Cardiac muscle cell (in vitro differentiated cells and primary cell): Measurements from ENCODE around the gene RIBC2. TPM values are rescaled to one million over a fixed set of nuclear protein-coding genes. Genes with fewer than 3 reads are reported as not detected.

Source experiments
- DNase-seq, 2 donors: peaks; one replicate each; pipeline versions ENCODE4 v3.0.0 to v3.0.0-alpha.2; 2010 to 2017; ENCODE audit warnings: low read depth in 1 of 2, low spot score in 1 of 2
- H3K27ac ChIP-seq: fragments of 200-600 bp; sonication (generic); 2 replicates; pipeline ENCODE4 v1.5.1; 2016
- H3K27me3 ChIP-seq: fragments of 200-600 bp; sonication (generic); 2 replicates; pipeline ENCODE4 v1.6.0; 2016; ENCODE audit warnings: control low read depth
- H3K36me3 ChIP-seq: fragments of 200-600 bp; sonication (generic); 2 replicates; pipeline ENCODE4 v1.5.1; 2016; ENCODE audit warnings: control low read depth
- H3K4me1 ChIP-seq: fragments of 200-600 bp; sonication (generic); 2 replicates; pipeline ENCODE4 v1.8.1; 2017; ENCODE audit warnings: low read depth, mild to moderate bottlenecking, mixed run types
- H3K4me3 ChIP-seq: fragments of 200-600 bp; sonication (generic); 2 replicates; pipeline ENCODE4 v1.5.1; 2016; ENCODE audit warnings: mild to moderate bottlenecking
- H3K9me3 ChIP-seq: fragments of 200-600 bp; sonication (generic); 2 replicates; pipeline ENCODE4 v1.5.1; 2017; ENCODE audit warnings: low read depth, mild to moderate bottlenecking, control low read depth
- polyA plus RNA-seq: library from polyadenylated mRNA; unstranded; fragments of >200 nt; fragmentation: Nextera tagmentation; extraction: Ambion mirVana; gene quantifications from 2 replicates; pipeline ENCODE4 v1.2.1, GENCODE V29; 2016
- total RNA-seq: library from RNA; depleted of rRNA; stranded (reverse); fragments of >200 nt; gene quantifications from 2 replicates; pipeline ENCODE4 v1.2.3, GENCODE V29; 2016
- TF ChIP-seq, protein P1 (sequence below): IDR thresholded peaks from 2 replicates; pipeline ENCODE4 v1.5.1; 2012; ENCODE audit warnings: low read depth, mild to moderate bottlenecking, low read length

The RIBC2 gene
- total and polyA plus RNA-seq, 2 experiments from 2014 or later = 0.35 to 0.60 TPM

DNA sequence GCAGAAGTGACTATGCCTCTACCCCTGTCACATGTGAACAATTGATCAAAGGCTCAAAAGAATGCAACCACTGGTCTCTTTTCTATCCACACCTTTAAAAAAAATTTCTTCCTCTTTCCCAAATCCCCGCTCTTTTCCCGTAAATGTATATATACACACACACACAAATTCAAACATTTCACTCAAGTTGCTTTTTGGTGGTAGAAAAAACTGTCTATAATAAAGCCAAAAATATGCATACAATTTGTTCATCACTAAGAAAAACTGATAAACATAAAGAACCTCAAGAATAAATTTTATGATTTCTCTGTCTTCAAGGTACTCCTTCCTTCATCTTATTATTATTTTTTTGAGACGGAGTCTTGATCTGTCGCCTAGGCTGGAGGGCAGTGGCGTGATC lies 5.7 kb upstream of the RIBC2 start:
- H3K27me3 ChIP-seq = peaks cover under 1% of the 10 kb centered on the region
- H3K9me3 ChIP-seq = no peaks in the 10 kb centered on the region
- H3K4me3 ChIP-seq = no peak overlapping the region
- DNase-seq = no peak
- no peaks in the 10 kb centered on the region for H3K4me1 ChIP-seq
- TF ChIP-seq, protein P1, sequence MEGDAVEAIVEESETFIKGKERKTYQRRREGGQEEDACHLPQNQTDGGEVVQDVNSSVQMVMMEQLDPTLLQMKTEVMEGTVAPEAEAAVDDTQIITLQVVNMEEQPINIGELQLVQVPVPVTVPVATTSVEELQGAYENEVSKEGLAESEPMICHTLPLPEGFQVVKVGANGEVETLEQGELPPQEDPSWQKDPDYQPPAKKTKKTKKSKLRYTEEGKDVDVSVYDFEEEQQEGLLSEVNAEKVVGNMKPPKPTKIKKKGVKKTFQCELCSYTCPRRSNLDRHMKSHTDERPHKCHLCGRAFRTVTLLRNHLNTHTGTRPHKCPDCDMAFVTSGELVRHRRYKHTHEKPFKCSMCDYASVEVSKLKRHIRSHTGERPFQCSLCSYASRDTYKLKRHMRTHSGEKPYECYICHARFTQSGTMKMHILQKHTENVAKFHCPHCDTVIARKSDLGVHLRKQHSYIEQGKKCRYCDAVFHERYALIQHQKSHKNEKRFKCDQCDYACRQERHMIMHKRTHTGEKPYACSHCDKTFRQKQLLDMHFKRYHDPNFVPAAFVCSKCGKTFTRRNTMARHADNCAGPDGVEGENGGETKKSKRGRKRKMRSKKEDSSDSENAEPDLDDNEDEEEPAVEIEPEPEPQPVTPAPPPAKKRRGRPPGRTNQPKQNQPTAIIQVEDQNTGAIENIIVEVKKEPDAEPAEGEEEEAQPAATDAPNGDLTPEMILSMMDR = no peak
- H3K36me3 ChIP-seq = no peaks in the 10 kb centered on the region
- H3K27ac ChIP-seq = no peak overlapping the region

DNA sequence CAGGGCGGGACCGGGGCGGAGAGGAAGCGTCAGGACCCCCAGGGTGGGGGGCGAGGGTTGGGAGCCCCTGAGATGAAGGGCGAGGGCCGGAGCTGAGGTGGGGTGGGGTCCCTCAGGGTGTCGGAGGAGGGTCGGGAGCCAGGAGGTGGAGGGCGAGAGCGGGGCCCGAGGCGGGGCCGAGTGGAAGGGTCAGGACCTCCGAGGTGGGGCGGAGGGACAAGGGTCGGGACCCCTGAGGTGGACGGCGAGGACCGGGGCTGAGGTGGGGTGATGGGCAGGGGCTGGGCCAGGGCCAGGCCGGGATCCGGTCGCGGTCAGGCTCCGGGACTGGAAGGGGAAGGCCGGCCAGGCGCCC lies 503 bp upstream of the RIBC2 start:
- no peak for DNase-seq
- H3K4me1 ChIP-seq = no peaks in the 10 kb centered on the region
- TF ChIP-seq, protein P1 = no peak
- no peak overlapping the region for H3K27ac ChIP-seq
- H3K27me3 ChIP-seq = peaks cover 14% of the 10 kb centered on the region
- H3K9me3 ChIP-seq = no peaks in the 10 kb centered on the region
- H3K4me3 ChIP-seq = no peak overlapping the region
- H3K36me3 ChIP-seq = no peaks in the 10 kb centered on the region

DNA sequence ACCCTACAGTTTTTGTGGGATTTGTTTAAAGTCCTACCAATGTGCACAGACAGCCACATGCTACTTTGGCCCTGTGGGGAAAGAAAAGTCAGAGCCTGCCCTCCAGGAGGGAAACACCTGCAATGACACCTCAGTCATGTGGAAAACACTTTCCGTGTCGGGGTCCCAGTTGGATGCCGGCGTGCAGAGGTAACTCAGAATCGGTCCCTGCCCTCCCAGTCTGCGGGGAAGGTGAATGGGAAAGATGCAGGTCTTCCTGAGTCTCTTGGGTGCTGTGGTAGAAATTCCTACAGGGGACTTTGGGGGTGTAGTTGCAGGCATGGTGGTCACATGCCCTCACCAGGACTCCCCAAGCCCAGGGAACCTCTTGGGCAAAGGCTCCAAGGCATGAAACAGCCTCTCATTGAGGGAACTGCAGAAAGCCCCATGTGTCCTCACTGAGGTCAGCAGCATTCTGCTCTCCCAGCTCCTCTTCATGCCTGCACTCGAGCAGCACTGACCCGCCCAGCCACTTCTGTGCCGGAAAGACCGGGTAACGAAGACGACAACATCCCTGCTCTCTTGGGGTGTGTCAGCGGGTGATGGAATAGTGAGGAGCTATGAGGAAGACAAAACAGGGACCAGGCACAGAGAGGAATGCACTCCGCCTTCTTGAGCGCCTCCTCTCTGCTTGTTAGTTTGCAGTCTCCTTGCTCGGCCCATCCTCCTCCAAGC lies 4.7 kb downstream of the RIBC2 start:
- Histone ChIP-seq H3K4me1 (no peaks in the 10 kb centered on the region), H3K4me3 (no peak overlapping the region), H3K36me3 (no peaks in the 10 kb centered on the region), H3K9me3 (no peaks in the 10 kb centered on the region), H3K27me3 (peaks cover 10% of the 10 kb centered on the region), H3K27ac (no peak overlapping the region)
- TF ChIP-seq, protein P1 = no peak
- DNase-seq = no peak

DNA sequence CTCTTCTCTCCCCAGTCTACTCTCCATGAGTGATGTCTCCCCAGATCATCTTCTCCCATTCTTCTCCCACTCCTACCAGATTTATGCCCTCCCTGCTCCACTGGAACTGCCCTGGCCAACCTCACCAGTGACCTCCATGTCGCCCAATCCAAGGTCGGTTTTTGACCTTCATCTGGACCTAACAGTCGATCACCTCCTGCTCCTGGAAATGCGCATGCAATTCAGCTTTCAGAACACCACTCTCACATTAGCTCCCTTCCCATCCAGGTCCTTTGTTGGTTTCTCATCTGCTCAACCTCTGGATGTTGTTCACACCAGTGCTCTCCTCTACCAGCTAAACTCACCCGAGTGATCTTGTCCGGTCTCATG lies 5.3 kb downstream of the RIBC2 start:
- H3K9me3 ChIP-seq = no peaks in the 10 kb centered on the region
- TF ChIP-seq, protein P1 = no peak
- H3K4me3 ChIP-seq = no peak overlapping the region
- H3K36me3 ChIP-seq = no peaks in the 10 kb centered on the region
- no peaks in the 10 kb centered on the region for H3K4me1 ChIP-seq
- no peak for DNase-seq
- H3K27me3 ChIP-seq = peaks cover 4% of the 10 kb centered on the region
- no peak overlapping the region for H3K27ac ChIP-seq

DNA sequence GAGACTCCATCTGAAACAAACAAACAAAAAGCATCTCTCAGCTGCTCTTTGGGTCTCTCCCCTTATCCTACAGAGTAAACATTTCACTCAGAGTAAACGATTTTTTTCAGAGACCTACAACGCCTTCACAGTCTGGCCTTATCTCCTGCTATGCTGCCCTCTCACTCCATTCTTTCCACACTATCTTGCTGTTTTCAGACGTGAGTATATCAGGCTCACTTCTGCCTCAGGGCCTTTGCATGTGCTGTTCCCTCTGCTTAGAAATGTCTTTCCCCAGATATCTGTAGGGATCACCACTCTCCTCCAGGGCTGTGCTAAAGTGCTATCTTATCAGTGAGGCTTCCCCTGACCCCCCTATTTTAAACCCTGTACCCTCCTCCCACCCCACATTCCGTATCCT lies 6.5 kb downstream of the RIBC2 start:
- Histone ChIP-seq H3K4me3 (no peak overlapping the region), H3K27me3 (no peaks in the 10 kb centered on the region), H3K4me1 (no peaks in the 10 kb centered on the region), H3K9me3 (no peaks in the 10 kb centered on the region), H3K36me3 (no peaks in the 10 kb centered on the region), H3K27ac (no peak overlapping the region)
- TF ChIP-seq, protein P1 = no peak
- no peak for DNase-seq
